Measurements from ENCODE around the gene BMPR1A. TPM values are rescaled to one million over a fixed set of nuclear protein-coding genes. Genes with fewer than 3 reads are reported as not detected.

BMPR1A gene
- total and polyA plus RNA-seq, 2 of the 13 experiments (the other 11 are each of a cell fraction or from before 2014, with no cell fraction given), result 17.8 to 44.2 TPM

DNA sequence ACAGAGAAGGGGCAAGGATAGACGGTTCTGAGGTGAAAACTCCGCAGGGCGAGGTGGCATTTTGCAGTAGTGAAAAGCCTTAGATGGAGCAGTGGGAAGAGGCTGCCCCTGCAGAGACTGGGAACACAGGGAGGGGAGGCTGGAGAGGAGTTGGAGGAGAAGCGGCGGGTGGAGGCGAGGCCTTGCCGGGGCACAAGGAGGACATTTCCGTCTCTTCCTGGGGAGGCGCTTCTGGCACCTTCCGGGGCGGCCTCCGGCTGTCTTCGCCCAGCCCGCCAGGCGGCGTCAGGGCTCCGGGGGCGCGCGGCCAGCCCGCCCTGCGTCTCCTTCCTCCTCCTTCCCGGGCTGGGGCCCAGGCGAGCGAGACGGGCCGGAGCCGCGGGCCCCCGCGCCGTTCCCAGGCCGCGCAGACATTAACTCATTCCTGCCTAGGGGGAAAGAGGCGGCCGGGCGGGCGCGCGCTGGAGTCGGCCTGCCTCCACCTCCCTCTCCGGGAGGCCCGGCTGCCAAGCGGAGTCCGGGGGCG is 45.4 kb upstream of the BMPR1A start (continued):
- peak; percentile 64; the same call in 1 of the 2 replicates for TF ChIP-seq YEATS4 (CRISPR knock-in tag; IDR thresholded peaks at IDR 0.05; ENCODE audit: borderline replicate concordance)
- TF ChIP-seq ATF6 (CRISPR knock-in tag; conservative IDR thresholded peaks at IDR 0.05), result no peak
- no peak for TF ChIP-seq DNMT3B (CRISPR knock-in tag; conservative IDR thresholded peaks at IDR 0.05)
- TF ChIP-seq ETV5 (CRISPR knock-in tag; IDR thresholded peaks at IDR 0.05; ENCODE audit: borderline replicate concordance), result peak; percentile 74; the same call in 1 of the 2 replicates
- no peak for TF ChIP-seq ZMAT3 (CRISPR knock-in tag; conservative IDR thresholded peaks at IDR 0.05)
- TF ChIP-seq SALL1 (CRISPR knock-in tag; IDR thresholded peaks at IDR 0.05), result peak; percentile 68
- no peak; the same call in 1 of the 2 replicates for TF ChIP-seq HDAC2 (CRISPR knock-in tag; IDR thresholded peaks at IDR 0.05)
- TF ChIP-seq, protein P1, sequence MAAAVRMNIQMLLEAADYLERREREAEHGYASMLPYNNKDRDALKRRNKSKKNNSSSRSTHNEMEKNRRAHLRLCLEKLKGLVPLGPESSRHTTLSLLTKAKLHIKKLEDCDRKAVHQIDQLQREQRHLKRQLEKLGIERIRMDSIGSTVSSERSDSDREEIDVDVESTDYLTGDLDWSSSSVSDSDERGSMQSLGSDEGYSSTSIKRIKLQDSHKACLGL (CRISPR knock-in tag; IDR thresholded peaks at IDR 0.05), result peak; percentile 74; the same call in 1 of the 2 replicates
- peak; percentile 24; the same call in 1 of the 2 replicates for TF ChIP-seq RXRB (CRISPR knock-in tag; IDR thresholded peaks at IDR 0.05; ENCODE audit: borderline replicate concordance)
- no peak for TF ChIP-seq ZC3H4 (CRISPR knock-in tag; IDR thresholded peaks at IDR 0.05; ENCODE audit: borderline replicate concordance)
- no peak for TF ChIP-seq ZEB1 (IDR thresholded peaks at IDR 0.05; ENCODE audit: insufficient replicate concordance, low read depth)
- TF ChIP-seq ZNF350 (CRISPR knock-in tag; IDR thresholded peaks at IDR 0.05; ENCODE audit: borderline replicate concordance, low read depth), result no peak; the same call in 1 of the 2 replicates
- no peak for TF ChIP-seq ZBTB37 (CRISPR knock-in tag; IDR thresholded peaks at IDR 0.05)
- TF ChIP-seq CENPX (CRISPR knock-in tag; IDR thresholded peaks at IDR 0.05), result no peak
- no peak for TF ChIP-seq ZNF256 (CRISPR knock-in tag; conservative IDR thresholded peaks at IDR 0.05)
- TF ChIP-seq ZNF691 (CRISPR knock-in tag; IDR thresholded peaks at IDR 0.05; ENCODE audit: borderline replicate concordance, low read depth), result 0 out of 2 replicates have a peak, but pooled peaks have one; percentile 65
- TF ChIP-seq, protein P2, sequence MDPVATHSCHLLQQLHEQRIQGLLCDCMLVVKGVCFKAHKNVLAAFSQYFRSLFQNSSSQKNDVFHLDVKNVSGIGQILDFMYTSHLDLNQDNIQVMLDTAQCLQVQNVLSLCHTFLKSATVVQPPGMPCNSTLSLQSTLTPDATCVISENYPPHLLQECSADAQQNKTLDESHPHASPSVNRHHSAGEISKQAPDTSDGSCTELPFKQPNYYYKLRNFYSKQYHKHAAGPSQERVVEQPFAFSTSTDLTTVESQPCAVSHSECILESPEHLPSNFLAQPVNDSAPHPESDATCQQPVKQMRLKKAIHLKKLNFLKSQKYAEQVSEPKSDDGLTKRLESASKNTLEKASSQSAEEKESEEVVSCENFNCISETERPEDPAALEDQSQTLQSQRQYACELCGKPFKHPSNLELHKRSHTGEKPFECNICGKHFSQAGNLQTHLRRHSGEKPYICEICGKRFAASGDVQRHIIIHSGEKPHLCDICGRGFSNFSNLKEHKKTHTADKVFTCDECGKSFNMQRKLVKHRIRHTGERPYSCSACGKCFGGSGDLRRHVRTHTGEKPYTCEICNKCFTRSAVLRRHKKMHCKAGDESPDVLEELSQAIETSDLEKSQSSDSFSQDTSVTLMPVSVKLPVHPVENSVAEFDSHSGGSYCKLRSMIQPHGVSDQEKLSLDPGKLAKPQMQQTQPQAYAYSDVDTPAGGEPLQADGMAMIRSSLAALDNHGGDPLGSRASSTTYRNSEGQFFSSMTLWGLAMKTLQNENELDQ (CRISPR knock-in tag; IDR thresholded peaks at IDR 0.05; ENCODE audit: borderline replicate concordance), result no peak
- TF ChIP-seq SIX4 (CRISPR knock-in tag; IDR thresholded peaks at IDR 0.05), result no peak
- 0 out of 2 replicates have a peak, but pooled peaks have one; percentile 50 for TF ChIP-seq ZNF121 (CRISPR knock-in tag; IDR thresholded peaks at IDR 0.05)
- TF ChIP-seq, protein P3, sequence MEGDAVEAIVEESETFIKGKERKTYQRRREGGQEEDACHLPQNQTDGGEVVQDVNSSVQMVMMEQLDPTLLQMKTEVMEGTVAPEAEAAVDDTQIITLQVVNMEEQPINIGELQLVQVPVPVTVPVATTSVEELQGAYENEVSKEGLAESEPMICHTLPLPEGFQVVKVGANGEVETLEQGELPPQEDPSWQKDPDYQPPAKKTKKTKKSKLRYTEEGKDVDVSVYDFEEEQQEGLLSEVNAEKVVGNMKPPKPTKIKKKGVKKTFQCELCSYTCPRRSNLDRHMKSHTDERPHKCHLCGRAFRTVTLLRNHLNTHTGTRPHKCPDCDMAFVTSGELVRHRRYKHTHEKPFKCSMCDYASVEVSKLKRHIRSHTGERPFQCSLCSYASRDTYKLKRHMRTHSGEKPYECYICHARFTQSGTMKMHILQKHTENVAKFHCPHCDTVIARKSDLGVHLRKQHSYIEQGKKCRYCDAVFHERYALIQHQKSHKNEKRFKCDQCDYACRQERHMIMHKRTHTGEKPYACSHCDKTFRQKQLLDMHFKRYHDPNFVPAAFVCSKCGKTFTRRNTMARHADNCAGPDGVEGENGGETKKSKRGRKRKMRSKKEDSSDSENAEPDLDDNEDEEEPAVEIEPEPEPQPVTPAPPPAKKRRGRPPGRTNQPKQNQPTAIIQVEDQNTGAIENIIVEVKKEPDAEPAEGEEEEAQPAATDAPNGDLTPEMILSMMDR (CRISPR knock-in tag; IDR thresholded peaks at IDR 0.05), result peak; percentile 86

Data from HepG2 (cell line).